Glutamatergic neuron (in vitro differentiated cells): ENCODE results near the gene PTPRM. TPM values are rescaled to one million over a fixed set of nuclear protein-coding genes. Genes with fewer than 3 reads are reported as not detected.

Source experiments
- DNase-seq: peaks from one replicate; pipeline ENCODE4 v3.0.0; 2022
- H3K27ac Mint-ChIP-seq: one replicate; pipeline ENCODE4 v1.8.0; 2020; ENCODE audit warnings: mild to moderate bottlenecking, mixed read lengths, inconsistent platforms; ENCODE audit not compliant: unreplicated experiment
- H3K27me3 Mint-ChIP-seq: one replicate; pipeline ENCODE4 v1.8.0; 2020; ENCODE audit warnings: mild to moderate bottlenecking, moderate library complexity, mixed read lengths, inconsistent platforms; ENCODE audit not compliant: unreplicated experiment
- H3K36me3 Mint-ChIP-seq: one replicate; pipeline ENCODE4 v1.8.0; 2020; ENCODE audit warnings: mild to moderate bottlenecking, mixed read lengths, inconsistent platforms; ENCODE audit not compliant: unreplicated experiment
- H3K4me1 Mint-ChIP-seq: one replicate; pipeline ENCODE4 v1.8.0; 2020; ENCODE audit warnings: mild to moderate bottlenecking, low read depth, mixed read lengths, inconsistent platforms; ENCODE audit not compliant: unreplicated experiment
- H3K4me3 Mint-ChIP-seq: one replicate; pipeline ENCODE4 v1.8.0; 2020; ENCODE audit warnings: mild to moderate bottlenecking, mixed read lengths, inconsistent platforms; ENCODE audit not compliant: unreplicated experiment
- H3K9me3 Mint-ChIP-seq: one replicate; pipeline ENCODE4 v1.8.0; 2020; ENCODE audit warnings: mild to moderate bottlenecking, moderate library complexity, mixed read lengths, inconsistent platforms; ENCODE audit not compliant: unreplicated experiment
- total RNA-seq: library from RNA; stranded (reverse); fragmentation: NEBNext Ultra II Directional; extraction: Animal tissue kit (Norgen Biotek cat#: 25700); gene quantifications from one replicate; pipeline ENCODE4 v1.2.1, GENCODE V29; 2021; ENCODE audit not compliant: unreplicated experiment
- TF ChIP-seq, protein P1 (sequence below): fragments of 200-600 bp; sonication (generic); IDR thresholded peaks from one replicate; pipeline ENCODE4 v1.5.0; 2021; ENCODE audit not compliant: partially characterized antibody, unreplicated experiment

PTPRM gene
- total RNA-seq, 1 donor from 2014 or later, result 23.9 TPM

DNA sequence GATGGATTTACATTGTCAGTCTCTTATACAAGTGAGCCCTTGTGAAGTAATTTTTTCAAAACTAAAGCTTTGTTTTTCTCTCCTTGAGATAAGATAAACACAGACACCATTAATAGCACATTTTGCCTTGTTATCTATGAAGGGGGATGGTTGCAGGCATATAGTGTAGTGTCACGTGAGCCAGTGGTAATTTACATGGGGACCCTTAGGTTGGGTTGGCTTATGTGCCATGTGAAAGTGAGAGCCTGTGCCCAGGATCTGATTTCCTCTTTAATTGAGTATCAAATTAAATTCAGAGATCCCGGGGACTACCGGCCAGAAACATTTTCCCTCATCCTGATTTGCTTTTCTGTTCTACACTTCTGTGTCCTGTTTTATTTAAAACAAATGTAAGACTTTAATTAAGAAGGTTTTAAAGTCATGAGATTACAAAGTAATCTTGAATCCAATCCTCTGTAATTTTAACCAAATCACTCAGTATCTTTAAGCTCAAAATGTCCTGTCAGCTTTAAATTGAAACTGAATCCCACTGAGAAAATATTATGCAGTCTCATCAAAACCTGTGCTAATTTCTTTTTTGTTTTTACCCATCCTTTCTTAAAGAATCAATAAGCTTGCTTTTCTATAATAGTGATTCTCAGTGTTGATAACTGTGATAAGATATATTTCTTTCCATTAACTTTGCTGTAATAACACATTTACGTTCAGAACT, 63.8 kb downstream of the PTPRM start:
- TF ChIP-seq, protein P1, sequence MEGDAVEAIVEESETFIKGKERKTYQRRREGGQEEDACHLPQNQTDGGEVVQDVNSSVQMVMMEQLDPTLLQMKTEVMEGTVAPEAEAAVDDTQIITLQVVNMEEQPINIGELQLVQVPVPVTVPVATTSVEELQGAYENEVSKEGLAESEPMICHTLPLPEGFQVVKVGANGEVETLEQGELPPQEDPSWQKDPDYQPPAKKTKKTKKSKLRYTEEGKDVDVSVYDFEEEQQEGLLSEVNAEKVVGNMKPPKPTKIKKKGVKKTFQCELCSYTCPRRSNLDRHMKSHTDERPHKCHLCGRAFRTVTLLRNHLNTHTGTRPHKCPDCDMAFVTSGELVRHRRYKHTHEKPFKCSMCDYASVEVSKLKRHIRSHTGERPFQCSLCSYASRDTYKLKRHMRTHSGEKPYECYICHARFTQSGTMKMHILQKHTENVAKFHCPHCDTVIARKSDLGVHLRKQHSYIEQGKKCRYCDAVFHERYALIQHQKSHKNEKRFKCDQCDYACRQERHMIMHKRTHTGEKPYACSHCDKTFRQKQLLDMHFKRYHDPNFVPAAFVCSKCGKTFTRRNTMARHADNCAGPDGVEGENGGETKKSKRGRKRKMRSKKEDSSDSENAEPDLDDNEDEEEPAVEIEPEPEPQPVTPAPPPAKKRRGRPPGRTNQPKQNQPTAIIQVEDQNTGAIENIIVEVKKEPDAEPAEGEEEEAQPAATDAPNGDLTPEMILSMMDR, result no peak
- H3K9me3 Mint-ChIP-seq, result no peaks in the 10 kb centered on the region
- no peaks in the 10 kb centered on the region for H3K36me3 Mint-ChIP-seq
- H3K27ac Mint-ChIP-seq, result no peak overlapping the region
- no peaks in the 10 kb centered on the region for H3K4me1 Mint-ChIP-seq
- peaks cover 2% of the 10 kb centered on the region for H3K27me3 Mint-ChIP-seq
- H3K4me3 Mint-ChIP-seq, result no peak overlapping the region
- DNase-seq, result no peak

DNA sequence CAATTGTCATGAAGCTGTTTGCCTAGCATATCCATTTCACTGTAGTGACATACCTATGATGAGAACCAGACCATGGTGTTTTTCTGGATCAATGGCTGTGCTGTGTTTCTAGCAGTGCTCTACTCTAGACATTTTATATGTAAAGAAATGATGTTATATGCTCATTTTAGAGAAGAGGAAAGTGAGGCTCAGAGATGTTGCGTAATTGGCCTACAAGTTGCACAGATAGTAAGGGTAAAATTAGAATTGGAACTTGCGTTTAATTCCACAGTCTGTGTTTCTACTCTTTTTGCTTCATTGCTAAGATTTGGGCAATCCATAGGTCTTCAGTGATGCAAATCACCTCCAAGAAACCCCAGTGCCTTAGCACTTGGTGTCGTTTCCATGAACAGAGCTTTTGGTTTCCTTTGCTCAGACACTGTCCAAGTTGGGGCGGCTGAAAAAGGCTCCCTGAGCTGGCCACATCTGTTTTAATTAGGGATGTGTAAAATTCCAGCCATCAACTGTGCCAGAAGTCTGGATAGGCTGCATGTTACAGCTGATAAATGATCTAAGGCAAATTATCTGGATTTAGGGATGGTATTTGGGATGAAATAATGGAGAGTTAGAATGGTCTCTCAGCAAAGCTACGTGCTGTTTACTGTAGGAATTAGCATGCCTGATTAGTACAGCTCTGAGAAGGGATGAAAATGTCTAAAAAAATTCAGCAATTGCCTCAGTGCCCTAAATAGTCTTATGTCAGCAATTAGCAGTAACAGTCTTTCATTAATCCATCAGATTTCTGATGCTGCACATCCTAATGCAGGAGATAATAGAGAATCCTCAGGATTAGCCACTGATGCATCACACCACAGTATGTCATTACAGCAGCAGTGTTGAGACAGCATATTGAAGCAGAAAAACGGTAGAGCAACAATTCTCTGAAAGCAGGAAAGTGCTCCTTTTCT, 65.3 kb downstream of the PTPRM start:
- no peak for DNase-seq
- TF ChIP-seq, protein P1, result no peak
- H3K4me1 Mint-ChIP-seq, result no peaks in the 10 kb centered on the region

DNA sequence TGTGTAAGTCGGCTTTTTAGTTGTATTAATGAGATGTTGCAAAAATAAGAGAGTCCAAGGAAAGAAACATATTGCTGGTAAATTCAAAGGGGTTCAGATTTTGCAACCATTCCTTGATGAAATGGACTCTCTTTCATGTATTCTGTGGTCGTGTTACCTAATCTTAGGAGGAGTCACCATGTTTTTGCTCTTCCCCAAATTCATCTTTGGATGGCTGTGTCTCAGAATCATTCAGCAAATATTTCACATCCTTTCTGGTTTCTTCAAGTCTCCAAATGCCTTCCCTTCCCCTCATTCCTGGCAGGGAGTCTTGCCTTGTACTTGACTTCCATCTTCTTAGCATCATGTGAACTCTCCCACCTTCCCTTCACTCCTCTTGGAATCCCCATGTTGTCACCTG, 66.1 kb downstream of the PTPRM start:
- Mint-ChIP-seq H3K9me3 (no peaks in the 10 kb centered on the region), H3K36me3 (no peaks in the 10 kb centered on the region), H3K27me3 (no peaks in the 10 kb centered on the region), H3K4me3 (no peak overlapping the region), H3K27ac (no peak overlapping the region), H3K4me1 (no peaks in the 10 kb centered on the region)
- TF ChIP-seq, protein P1, result no peak
- no peak for DNase-seq

More for the DNA sequence above, 65.3 kb downstream of the PTPRM start:
- H3K9me3 Mint-ChIP-seq, result no peaks in the 10 kb centered on the region
- no peaks in the 10 kb centered on the region for H3K36me3 Mint-ChIP-seq
- no peak overlapping the region for H3K27ac Mint-ChIP-seq
- no peaks in the 10 kb centered on the region for H3K27me3 Mint-ChIP-seq
- no peak overlapping the region for H3K4me3 Mint-ChIP-seq

DNA sequence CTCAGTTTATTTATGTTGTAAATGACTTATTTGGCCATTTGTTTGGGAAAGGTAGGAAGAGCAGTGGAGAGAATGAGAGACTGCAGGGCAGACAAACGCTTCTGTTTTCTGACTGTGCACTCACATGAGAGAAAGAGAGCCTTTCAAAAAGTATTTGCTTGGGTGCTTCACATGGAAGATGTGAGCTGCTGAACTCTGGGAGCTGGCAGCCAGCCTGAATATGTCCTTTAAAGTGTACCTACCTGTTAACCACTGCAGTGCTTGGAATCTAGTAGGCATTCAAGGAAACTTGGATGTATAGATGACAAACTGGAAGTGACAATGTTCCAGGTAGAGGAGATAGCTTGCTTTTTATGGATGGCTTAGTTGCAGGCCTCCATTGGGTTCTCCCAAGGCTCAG, 68.8 kb downstream of the PTPRM start:
- no peak for DNase-seq
- Mint-ChIP-seq H3K4me3 (no peak overlapping the region), H3K36me3 (no peaks in the 10 kb centered on the region), H3K4me1 (no peaks in the 10 kb centered on the region), H3K9me3 (no peaks in the 10 kb centered on the region), H3K27ac (no peak overlapping the region), H3K27me3 (no peaks in the 10 kb centered on the region)
- TF ChIP-seq, protein P1, result no peak

DNA sequence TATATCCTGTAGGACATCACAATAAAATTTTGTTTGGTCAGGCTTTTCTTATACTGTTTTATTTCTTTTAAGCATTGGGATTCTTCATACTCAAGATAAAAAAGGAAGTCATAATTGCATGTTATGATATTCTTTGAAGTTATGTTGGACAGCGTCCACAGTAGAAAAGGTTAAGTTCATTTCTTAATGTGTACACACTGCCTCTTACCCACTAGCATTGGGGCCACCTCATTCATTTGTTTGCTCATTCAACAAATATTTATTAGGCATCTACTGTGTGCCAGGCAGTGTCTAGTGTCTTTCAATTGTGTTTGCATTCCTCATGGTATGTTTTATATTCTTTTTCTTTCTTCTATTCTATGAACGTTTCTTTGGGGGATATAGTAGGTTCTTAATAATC, 70.2 kb downstream of the PTPRM start:
- Mint-ChIP-seq H3K36me3 (no peaks in the 10 kb centered on the region), H3K27ac (no peak overlapping the region), H3K9me3 (no peaks in the 10 kb centered on the region), H3K27me3 (no peaks in the 10 kb centered on the region), H3K4me1 (no peaks in the 10 kb centered on the region), H3K4me3 (no peak overlapping the region)
- TF ChIP-seq, protein P1, result no peak
- DNase-seq, result no peak
